Activated CD8-positive, alpha-beta memory T cell treated with anti-CD3 and anti-CD28 coated beads for 1 hour (primary cell): ENCODE results near the gene TPSD1.
"Not testable (repeated sequence)": the region's sequence is repeated elsewhere in the genome, so short reads cannot be mapped to it uniquely, and the experiment has no call there.

Experiments
- DNase-seq, 2 donors: peaks; one replicate each; pipeline ENCODE4 v3.0.0-alpha.2; 2020; ENCODE audit warnings: low read depth in 1 of 2; ENCODE audit errors: extremely low read depth in 1 of 2

TPSD1 gene

GRCh38 chr16:1240436-1240835, 15.4 kb upstream of the TPSD1 start, which contains the start of gene TPSAB1:
TPSAB1 (plus strand) TSS chr16:1240705; CDS start chr16:1240939, 234 bp downstream.
- not testable (repeated sequence) for DNase-seq

- DNase-seq: not testable (repeated sequence)
Observed at GRCh38 chr16:1241081-1241480, 14.8 kb upstream of the TPSD1 start.

DNA sequence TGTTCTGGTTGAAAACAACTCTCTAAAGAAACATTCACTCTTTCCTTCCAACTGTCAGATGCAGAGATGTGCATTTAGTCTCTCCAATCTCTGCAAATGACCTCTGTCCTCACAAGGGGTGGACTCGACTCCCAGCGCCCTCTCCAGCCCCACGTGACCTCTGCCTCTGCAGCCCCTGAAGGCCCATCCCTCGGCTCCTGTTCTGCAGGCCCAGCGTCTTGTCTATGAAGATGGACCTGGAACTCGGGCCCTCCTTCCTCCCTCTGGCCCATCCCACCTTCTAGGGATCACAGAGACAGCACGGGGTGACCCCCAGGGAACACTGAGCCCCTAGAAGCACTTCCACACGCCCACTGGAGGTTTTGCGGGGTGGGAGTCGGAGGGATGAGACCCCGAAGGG, 12.5 kb upstream of the TPSD1 start:
- not testable (repeated sequence) for DNase-seq

GRCh38 chr16:1243907-1244850, 11.7 kb upstream of the TPSD1 start:
- not testable (repeated sequence) for DNase-seq

- peak in 1 of 2 donors; percentile 9 for DNase-seq
Observed at GRCh38 chr16:1244881-1245280, 11.0 kb upstream of the TPSD1 start.

DNA sequence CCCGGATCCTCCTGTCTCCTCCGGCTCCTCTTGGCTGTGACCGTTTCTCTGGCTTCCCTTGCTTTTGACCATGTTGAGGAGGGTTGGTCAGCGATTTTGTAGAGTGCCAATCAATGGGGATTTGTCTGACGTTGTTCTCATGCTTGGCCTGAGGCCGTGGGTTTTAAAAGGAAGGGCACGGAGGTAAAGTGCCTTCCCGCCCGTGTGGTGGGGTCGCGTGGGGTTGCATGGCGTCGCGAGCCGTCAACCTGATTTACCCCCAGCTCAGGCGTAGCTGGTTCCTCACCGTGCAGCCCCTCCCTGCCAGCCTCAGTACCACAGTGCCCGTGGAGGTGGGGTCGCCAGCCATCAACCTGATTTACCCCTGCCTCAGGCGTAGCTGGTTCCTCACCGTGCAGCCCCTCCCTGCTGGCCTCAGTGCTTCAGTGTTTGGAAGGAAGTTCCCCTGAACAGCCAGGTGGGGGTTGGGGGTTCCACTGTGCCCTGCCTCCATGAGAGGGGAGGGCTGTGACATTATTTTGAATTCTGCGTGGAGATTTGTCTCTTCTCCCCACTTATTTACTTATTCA, 10.3 kb upstream of the TPSD1 start:
- no peak for DNase-seq

DNA sequence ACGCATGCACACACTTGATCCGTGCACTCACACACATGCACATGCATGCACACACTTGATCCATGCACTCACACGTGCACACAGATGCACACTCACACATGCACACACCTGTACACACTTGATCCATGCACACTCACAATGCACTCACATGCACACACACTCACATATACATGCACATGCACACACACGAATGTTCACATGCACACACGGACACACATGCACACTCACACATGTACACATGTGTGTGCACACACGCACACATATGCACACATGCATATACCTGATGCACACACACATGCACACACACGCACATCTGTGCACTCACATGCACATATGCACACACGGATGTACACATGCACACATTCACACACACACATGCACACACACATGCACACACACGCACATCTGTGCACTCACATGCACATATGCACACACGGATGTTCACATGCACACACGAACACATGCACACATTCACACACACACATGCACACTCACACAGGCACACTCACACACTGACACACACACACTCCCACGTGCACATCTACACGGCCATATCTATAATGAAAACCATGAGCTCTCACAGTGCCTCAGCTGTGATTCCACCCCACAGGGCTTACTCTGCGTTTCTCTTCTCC, 7.8 kb upstream of the TPSD1 start:
- DNase-seq: not testable (repeated sequence)

DNA sequence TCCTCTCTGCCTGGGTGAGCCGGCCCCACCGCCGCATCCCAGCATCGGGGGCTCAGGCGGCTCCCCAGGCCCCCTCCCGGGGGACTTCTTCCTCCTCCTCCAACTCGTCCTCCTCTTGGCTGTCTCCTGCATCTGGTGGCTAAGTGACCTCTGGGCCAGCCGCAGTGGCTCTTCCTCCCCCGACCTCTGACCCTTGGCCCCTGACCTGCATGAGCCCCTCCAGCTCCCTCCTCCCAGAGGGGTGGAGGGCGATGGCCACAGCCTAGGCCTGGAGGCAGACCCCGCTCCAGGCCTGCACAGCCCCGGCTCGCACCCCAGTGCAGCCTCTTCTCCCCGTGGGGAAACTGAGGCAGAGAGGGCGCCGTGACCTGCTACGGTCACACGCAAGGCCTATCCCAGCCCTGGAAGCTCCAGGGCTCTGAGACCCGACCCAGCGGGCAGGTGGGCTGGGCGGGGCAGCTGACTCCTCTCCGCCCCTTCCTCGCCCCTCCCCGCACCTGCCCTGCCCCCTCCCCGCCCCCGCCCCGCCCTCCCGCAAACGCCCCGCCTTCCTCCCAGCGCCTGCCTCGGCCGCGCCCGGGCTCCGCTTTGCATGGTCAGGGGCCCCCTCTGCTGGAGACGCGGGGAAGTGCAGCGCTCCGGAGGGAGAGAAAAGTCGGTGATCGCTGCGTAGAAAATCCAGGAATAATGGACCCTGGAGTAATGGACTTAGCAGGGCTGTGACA, 6.7 kb upstream of the TPSD1 start:
- DNase-seq: not testable (repeated sequence)

DNA sequence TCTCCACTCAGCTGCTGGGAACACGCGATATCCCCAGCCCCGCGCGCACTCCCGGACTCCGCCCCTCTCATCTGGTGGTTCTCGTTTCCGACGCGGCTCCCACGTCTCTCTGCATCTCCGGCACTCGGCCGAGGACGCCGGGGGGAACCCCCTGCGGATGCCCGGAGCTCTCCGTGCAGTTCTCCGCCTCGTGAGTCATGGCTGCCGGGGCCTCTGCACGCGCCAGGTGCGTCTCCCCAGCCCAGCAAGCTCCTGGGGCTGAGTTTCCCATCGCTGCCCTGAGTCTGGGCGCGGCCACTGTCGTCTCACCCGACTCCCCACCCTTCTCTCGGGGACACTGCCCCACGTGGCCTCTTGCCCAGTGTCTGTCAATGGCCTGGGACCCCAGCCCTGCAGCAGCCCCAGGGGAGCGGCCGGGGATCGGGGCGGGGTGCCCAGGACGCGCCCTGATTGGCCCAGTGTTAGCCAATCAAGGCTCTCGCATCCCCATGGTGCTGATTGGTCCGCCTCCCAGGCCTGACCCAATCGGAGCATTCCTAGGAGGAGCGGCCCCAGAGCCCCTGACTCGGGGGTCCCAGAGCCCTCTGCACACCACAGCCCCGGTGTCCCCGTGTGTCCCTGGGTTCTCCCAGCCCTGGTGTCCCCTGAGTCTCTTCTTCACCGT, 2.0 kb upstream of the TPSD1 start:
- DNase-seq: not testable (repeated sequence)

DNA sequence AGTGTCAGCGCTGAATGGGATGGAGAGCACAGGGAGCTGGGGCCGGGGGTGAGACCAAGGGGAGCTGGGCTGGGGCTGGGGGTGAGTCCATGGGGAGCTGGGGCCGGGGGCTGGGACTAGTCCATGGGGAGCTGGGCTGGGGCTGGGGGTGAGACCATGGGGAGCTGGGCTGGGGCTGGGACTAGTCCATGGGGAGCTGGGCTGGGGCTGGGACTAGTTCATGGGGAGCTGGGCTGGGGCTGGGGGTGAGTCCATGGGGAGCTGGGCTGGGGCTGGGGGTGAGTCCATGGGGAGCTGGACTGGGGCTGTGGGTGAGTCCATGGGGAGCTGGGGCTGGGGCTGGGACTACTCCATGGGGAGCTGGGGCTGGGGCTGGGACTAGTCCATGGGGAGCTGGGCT, 1.0 kb upstream of the TPSD1 start:
- DNase-seq: not testable (repeated sequence)

DNA sequence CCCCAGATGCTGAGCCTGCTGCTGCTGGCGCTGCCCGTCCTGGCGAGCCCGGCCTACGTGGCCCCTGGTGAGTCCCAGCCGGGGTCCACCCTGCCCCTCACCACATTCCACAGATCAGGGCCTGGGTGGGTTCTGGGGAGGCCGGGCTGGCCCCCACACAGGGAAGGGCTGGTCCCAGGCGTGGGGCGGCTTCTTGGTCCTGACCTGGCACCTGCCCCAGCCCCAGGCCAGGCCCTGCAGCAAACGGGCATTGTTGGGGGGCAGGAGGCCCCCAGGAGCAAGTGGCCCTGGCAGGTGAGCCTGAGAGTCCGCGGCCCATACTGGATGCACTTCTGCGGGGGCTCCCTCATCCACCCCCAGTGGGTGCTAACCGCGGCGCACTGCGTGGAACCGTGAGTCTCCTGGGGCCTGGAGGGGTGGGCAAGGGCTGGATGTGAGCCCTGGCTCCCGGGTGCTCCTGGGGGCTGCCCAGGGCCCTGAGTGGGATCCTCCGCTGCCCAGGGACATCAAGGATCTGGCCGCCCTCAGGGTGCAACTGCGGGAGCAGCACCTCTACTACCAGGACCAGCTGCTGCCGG, 516 bp downstream of the TPSD1 start:
- DNase-seq: not testable (repeated sequence)

DNA sequence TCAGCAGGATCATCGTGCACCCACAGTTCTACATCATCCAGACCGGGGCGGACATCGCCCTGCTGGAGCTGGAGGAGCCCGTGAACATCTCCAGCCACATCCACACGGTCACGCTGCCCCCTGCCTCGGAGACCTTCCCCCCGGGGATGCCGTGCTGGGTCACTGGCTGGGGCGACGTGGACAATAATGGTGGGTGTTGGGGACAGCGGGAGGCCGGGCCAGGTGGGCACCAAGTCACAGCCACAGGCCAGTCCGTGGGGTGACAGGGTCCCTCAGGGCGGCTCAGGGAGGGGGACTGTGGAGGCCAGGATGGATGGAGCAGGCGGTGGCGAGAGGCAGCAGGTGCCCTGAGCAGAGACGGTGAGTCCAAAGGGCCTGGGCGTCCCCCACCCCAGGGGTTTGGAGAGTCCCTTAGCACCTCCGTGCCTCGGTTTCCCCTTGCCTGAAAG, 1.0 kb downstream of the TPSD1 start:
- no peak for DNase-seq

- no peak for DNase-seq
Observed at GRCh38 chr16:1257561-1258224, 1.8 kb downstream of the TPSD1 start.

DNA sequence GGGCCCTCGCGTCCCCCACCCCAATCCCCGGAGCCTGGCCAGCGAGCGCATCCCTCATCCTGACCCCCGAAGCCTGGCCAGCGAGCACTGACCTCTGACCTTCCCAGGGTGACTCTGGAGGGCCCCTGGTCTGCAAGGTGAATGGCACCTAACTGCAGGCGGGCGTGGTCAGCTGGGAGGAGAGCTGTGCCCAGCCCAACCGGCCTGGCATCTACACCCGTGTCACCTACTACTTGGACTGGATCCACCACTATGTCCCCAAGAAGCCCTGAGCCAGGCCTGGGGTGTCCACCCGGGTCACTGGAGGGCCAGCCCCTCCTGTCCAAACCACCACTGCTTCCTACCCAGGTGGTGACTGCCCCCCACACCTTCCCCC, 2.3 kb downstream of the TPSD1 start:
- no peak for DNase-seq

DNA sequence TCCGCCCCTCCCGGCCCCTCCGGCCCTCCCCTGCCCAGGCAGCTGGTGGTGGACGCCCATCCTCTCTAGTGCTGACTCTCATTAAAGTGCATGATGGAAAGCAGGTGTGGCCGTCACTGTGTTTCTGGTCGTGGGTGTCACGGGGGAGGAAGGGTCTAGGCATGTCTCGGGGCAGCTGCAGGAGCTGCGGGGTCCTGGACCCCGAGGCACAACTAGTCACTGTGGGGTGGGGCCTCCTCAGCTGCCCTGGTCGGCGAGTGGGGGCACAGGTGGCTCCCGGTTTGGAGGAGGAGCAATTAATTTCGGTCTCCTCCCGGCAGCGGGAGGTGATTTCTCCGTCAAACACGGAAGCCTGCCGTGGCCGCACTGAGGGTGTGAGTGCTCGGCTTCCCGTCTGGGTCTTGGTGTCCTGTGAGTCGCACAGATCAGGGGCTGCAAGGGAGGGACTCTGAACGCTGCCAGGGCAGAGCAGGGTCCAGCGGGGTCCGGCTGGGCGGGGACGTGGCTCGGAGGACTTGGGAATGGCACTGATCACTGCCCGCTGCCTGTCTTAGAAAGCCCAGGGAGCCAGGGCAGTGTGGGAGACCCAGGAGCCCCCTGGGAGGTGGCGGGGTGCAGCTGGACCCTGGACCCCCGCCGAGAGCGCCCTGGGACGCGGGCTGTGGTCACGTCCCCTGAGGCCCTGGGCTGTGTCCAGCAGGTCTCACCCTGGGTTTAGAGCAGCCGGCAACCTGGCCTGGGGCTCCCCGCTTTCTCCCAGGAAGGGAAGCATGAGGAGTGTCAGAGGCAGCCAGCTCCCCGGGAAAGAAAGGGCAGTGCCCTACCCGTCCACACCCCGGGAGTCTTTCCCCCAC, 3.3 kb downstream of the TPSD1 start:
- DNase-seq: peak in 1 of 2 donors; percentile 14

DNA sequence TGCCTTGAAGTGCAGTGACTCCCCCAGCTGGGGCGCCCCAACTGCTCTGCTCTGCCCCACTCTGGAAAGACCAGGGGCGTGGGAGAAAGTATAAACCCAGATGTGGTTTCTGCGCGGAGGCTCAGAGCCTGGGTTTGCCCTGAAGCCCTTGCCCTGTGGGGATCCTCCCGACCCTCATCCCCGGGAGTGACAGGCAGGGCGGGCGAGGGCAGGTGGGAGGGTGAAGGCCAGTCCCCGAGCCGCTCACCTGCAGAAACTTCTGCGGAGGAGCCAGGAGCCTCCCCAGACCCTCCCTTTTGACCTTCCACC, 3.8 kb downstream of the TPSD1 start:
- DNase-seq: no peak

- DNase-seq: no peak
Observed at GRCh38 chr16:1260101-1260680, 4.3 kb downstream of the TPSD1 start.

DNA sequence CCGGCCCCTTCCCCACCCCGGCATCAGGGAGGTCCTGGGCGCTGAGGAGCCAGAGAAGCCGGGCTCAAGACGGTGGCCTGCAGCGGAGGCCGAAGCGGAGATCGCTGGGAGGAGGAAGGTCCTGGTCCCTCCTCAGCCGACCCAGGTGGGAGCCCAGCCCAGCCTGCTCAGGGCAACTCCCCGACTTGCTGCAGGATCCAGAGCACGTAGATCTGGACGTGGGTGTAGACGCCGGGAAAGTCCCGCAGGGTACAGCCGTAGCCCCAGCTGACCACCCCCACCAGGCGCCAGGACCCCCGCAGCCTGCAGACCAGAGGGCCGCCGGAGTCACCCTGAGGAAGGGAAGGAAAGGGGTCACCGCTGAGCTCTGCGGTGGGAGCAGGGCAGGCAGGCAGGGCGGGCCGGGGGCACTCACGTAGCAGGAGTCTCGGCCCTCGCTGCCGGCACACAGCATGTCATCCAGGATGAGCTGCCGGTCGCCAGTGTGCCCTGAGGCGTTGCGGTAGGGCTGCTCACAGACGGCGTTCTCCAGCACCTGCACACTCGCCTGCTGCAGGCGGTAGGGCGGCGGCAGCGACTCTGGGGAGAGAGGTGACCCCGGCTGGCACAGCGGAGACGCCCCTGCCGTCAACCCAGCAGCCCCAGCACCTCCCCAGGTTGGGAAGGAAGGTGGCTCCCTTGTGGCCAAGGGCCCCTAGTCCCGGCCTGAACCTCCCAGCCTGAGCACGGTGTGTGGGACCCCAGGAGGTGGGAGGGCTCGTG, 5.4 kb downstream of the TPSD1 start:
- DNase-seq: no peak
